Gastroesophageal sphincter (tissue), 4 donors: ENCODE data around the gene APOL5. TPM values are rescaled to one million over a fixed set of nuclear protein-coding genes. Genes with fewer than 3 reads are reported as not detected.

Source experiments
- ATAC-seq: fragments of 150-250 bp; one replicate; pipeline ENCODE4 v1.9.1; 2016; ENCODE audit warnings: mild to moderate bottlenecking, moderate library complexity
- H3K27ac ChIP-seq, 4 donors: fragments of 200-600 bp; sonication (generic) in 3 of 4; 1 replicate in 3 of 4; 2 replicates in 1 of 4; pipeline ENCODE4 v1.5.1; 2016 to 2019
- H3K27me3 ChIP-seq: fragments of 200-600 bp; sonication (generic); one replicate; pipeline ENCODE4 v1.5.1; 2019
- H3K36me3 ChIP-seq, 2 donors: fragments of 200-600 bp; sonication (generic); one replicate each; pipeline ENCODE4 v1.5.1; 2019; ENCODE audit warnings: control low read depth in 1 of 2
- H3K4me1 ChIP-seq, 3 donors: fragments of 200-600 bp; sonication (generic); 1 replicate in 2 of 3; 2 replicates in 1 of 3; pipeline ENCODE4 v1.5.1; 2016 to 2019; ENCODE audit warnings: control low read depth in 2 of 3
- H3K4me3 ChIP-seq, 2 donors: fragments of 200-600 bp; sonication (generic); one replicate each; pipeline ENCODE4 v1.5.1; 2019; ENCODE audit warnings: mild to moderate bottlenecking in 1 of 2, moderate library complexity in 1 of 2
- H3K9me3 ChIP-seq, 3 donors: fragments of 200-600 bp; sonication (generic); one replicate each; pipeline ENCODE4 v1.5.1; 2017 to 2019; ENCODE audit warnings: control low read depth in 2 of 3
- EP300 ChIP-seq: sonication (generic); formaldehyde crosslinking; IDR thresholded peaks from one replicate; pipeline ENCODE4 v1.6.1; 2017; ENCODE audit warnings: antibody characterized with exemption, mild to moderate bottlenecking
- POLR2A ChIP-seq, 2 donors: fragments of 450-650 bp; IDR thresholded peaks; one replicate each; pipeline ENCODE4 v1.6.1; 2017; ENCODE audit warnings: antibody characterized with exemption in 2 of 2, mild to moderate bottlenecking in 2 of 2, moderate library complexity in 1 of 2
- POLR2AphosphoS5 ChIP-seq: sonication (generic); formaldehyde crosslinking; IDR thresholded peaks from one replicate; pipeline ENCODE4 v1.6.1; 2017; ENCODE audit warnings: antibody characterized with exemption
- WGBS, 2 donors: methylation state at CpG; one replicate each; pipeline ENCODE4 v1.1.5; 2018; ENCODE audit warnings: low coverage in 1 of 2; 5-methylcytosine and 5-hydroxymethylcytosine counted together
- total RNA-seq, 4 donors: library from RNA; depleted of rRNA; stranded (reverse); fragments of >200 nt; gene quantifications; one replicate each; pipeline ENCODE4 v1.1.0, GENCODE V29; 2016
- TF ChIP-seq, protein P1 (sequence below), 4 experiments: fragments of 200-600 bp in 2 of 4; fragments of 450-650 bp in 2 of 4; sonication (generic) in 1 of 4; IDR thresholded peaks; one replicate each; pipeline ENCODE4 v1.5.1; 2017 to 2019; ENCODE audit warnings: antibody characterized with exemption in 4 of 4, mild to moderate bottlenecking in 2 of 4, moderate library complexity in 2 of 4

The APOL5 gene
- total RNA-seq, 4 donors from 2014 or later = not detected

DNA sequence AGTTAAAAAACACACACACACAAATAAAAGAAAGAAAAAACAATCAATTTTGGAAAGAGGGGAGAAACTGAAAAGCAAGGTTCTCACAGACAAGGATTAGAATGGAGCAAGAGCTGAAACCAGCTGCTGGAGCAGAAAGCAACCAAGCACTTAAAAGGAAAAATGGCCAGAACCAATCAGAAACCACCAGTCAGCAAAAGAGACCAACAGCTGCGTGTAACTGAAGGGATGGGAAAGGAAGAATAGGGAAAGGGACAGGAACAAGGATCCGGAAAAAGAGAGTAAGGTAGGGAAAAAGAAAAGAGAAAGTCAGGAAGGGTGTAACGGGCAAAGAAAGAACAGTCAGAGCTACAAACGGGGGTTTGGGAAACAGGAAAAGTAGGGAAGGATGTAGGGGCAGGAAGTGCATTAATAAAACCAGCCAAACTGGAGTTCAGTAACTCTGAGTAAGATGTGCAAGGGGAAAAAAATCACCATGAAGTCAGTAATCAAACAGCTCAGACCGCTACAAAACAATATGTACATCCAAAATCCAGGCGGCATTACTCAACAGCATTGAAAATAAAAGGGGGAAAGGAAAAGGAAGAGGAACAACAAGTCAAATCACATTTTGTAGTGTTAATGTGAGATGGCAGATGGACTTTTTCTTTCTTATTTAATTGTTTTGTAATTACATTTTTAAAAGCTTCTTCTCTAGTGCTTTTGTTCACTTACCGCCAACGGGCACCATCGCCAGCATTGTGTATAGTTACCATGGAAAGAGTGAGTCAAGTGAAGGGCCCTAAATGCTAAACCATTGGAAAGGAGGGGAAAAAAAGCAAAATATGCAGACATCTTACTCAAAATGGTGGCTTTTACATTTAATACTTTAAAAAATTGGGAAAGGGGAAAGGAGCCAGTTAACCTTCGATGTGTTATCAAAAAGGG, 49.2 kb downstream of the APOL5 start:
- H3K36me3 ChIP-seq = no peaks in the 10 kb centered on the region
- ATAC-seq = peak; percentile 55
- no peak overlapping the region for H3K4me3 ChIP-seq
- H3K9me3 ChIP-seq = no peaks in the 10 kb centered on the region
- peaks cover 0 to 8% (median 0%) of the 10 kb centered on the region in 3 donors for H3K4me1 ChIP-seq
- H3K27ac ChIP-seq = peak overlapping the region in 2 of 4 donors; percentile 43 to 59
- H3K27me3 ChIP-seq = no peaks in the 10 kb centered on the region
- TF ChIP-seq, protein P1, sequence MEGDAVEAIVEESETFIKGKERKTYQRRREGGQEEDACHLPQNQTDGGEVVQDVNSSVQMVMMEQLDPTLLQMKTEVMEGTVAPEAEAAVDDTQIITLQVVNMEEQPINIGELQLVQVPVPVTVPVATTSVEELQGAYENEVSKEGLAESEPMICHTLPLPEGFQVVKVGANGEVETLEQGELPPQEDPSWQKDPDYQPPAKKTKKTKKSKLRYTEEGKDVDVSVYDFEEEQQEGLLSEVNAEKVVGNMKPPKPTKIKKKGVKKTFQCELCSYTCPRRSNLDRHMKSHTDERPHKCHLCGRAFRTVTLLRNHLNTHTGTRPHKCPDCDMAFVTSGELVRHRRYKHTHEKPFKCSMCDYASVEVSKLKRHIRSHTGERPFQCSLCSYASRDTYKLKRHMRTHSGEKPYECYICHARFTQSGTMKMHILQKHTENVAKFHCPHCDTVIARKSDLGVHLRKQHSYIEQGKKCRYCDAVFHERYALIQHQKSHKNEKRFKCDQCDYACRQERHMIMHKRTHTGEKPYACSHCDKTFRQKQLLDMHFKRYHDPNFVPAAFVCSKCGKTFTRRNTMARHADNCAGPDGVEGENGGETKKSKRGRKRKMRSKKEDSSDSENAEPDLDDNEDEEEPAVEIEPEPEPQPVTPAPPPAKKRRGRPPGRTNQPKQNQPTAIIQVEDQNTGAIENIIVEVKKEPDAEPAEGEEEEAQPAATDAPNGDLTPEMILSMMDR (IDR thresholded peaks at IDR 0.05) = no peak
- TF ChIP-seq POLR2AphosphoS5 (peak; percentile 5), EP300 (no peak), POLR2A (IDR thresholded peaks at IDR 0.05) (no peak)
- 42 to 60% methylated on average over 9 to 10 of the region's 10 CpGs for WGBS, 2 donors

DNA sequence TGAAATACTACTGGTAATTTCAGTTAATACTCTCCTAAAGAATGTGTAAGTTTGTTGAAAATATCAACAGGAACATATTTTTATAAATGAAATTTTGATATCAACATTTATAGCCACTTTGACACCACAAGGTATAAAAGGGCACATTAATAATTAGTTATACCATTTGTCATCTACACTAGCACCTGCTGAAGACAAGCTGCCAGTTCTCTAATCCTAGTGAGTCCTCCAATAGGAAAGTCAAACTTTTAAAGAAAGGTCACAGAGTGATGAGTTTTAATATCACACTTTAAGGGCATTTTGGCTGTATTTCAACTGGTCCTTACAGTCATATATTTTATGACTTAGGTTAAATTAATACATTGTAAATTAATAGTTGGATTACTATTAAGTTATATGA, 52.3 kb downstream of the APOL5 start:
- TF ChIP-seq, protein P1 (IDR thresholded peaks at IDR 0.05) = no peak
- TF ChIP-seq POLR2A (IDR thresholded peaks at IDR 0.05) (no peak), POLR2AphosphoS5 (no peak), EP300 (no peak)
- Histone ChIP-seq H3K9me3 (no peaks in the 10 kb centered on the region), H3K27ac (no peak overlapping the region), H3K27me3 (no peaks in the 10 kb centered on the region), H3K36me3 (no peaks in the 10 kb centered on the region), H3K4me3 (no peak overlapping the region), H3K4me1 (peaks cover 0 to 27% (median 3%) of the 10 kb centered on the region in 3 donors)
- no peak for ATAC-seq

DNA sequence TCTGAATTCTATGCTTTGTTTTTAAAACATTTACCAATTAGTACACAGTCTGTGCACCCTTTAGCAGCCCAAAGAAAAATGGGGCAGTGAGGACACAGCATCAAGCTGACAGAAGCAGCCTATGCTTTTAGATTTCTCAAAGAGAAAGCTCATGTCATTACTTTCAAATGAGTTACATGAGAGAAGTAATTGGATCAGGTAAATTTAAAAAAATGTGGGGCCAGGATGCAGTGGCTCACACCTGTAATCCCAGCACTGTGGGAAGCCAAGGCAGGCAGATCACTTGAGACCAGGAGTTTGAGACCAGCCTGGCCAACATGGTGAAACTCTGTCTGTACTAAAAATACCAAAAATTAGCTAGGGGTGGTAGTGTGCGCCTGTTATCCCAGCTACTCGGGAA, 57.7 kb downstream of the APOL5 start:
- ATAC-seq = no peak
- Histone ChIP-seq H3K27me3 (no peaks in the 10 kb centered on the region), H3K4me3 (no peak overlapping the region), H3K9me3 (no peaks in the 10 kb centered on the region), H3K36me3 (no peaks in the 10 kb centered on the region), H3K4me1 (peaks cover 0 to 60% (median 10%) of the 10 kb centered on the region in 3 donors), H3K27ac (no peak overlapping the region)
- TF ChIP-seq, protein P1 (IDR thresholded peaks at IDR 0.05) = no peak
- 90 to 94% methylated on average over 2 of the region's 2 CpGs for WGBS, 2 donors

DNA sequence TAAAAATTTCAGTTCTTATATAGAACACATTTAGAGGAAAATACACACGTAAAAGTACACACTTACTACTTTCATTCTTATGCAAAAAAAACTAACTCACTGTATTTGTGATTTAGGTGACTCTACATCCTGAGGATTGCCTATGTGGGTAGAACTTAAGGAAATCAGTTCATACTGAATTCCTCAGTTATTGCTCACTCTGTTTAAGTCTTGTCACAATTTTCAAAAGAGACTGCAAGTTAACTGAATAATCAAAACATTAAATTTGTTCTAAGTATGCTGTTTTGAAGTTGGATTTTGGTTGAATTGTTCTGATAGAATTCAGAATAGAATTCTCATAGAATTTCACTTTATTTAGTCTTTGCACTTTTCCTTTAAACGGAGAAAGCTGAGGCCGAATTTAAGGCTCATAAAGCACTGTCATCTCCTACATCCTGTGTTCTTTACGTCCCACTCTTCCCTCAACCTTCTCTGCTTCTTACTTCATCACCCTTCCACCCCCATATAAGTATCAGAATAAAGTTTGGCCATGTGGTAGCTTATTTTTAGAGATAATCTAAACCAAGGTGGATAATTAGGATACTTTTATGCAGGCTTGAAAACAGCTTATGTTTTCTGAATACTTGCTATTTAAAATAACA, 59.8 kb downstream of the APOL5 start:
- TF ChIP-seq, protein P1 (IDR thresholded peaks at IDR 0.05) = no peak
- TF ChIP-seq POLR2A (IDR thresholded peaks at IDR 0.05) (no peak), EP300 (no peak), POLR2AphosphoS5 (no peak)
- Histone ChIP-seq H3K4me3 (no peak overlapping the region), H3K27me3 (no peaks in the 10 kb centered on the region), H3K9me3 (no peaks in the 10 kb centered on the region), H3K4me1 (peaks cover 0 to 68% (median 9%) of the 10 kb centered on the region in 3 donors), H3K36me3 (peaks cover 0 to 10% of the 10 kb centered on the region in 2 donors), H3K27ac (no peak overlapping the region)
- ATAC-seq = no peak
- WGBS, 2 donors = 38 to 56% methylated on average over 4 of the region's 4 CpGs

Other genes with a start within 250 kb of the APOL5 start
- 10 to 100 TPM in 2 of 4 donors, 1 to 10 TPM in 2; 4.7 to 45.9 (median 16.0) TPM for gene RASD2, start 177.0 kb upstream of the APOL5 start, total RNA-seq
- 10 to 100 TPM in 1 of 4 donors, 1 to 10 TPM in 2, not detected in 1; 1.0 to 12.9 (median 2.5) TPM for gene MB, start 100.5 kb upstream of the APOL5 start, total RNA-seq
- 10 to 100 TPM; 10.4 to 13.3 (median 10.9) TPM for gene APOL6, start 69.4 kb upstream of the APOL5 start, total RNA-seq